Measurements from ENCODE around the gene TAPT1. TPM values are rescaled to one million over a fixed set of nuclear protein-coding genes. Genes with fewer than 3 reads are reported as not detected.

The TAPT1 gene
- total RNA-seq, 2 experiments from 2014 or later, result 28.5 to 31.3 TPM

- H3K27me3 Mint-ChIP-seq, result no peaks in the 10 kb centered on the region
- no peaks in the 10 kb centered on the region for H3K9me3 Mint-ChIP-seq
- H3K4me3 Mint-ChIP-seq, result no peak overlapping the region
- H3K4me1 Mint-ChIP-seq, result no peaks in the 10 kb centered on the region
- H3K36me3 Mint-ChIP-seq, result peaks cover 20% of the 10 kb centered on the region
- H3K27ac Mint-ChIP-seq, result no peak overlapping the region
- DNase-seq, result no peak
Measured at GRCh38 chr4:16187455-16187854, 38.8 kb downstream of the TAPT1 start.

- Mint-ChIP-seq H3K4me1 (no peaks in the 10 kb centered on the region), H3K27ac (no peak overlapping the region), H3K27me3 (no peaks in the 10 kb centered on the region), H3K4me3 (no peak overlapping the region), H3K36me3 (peaks cover 20% of the 10 kb centered on the region), H3K9me3 (no peaks in the 10 kb centered on the region)
- DNase-seq, result no peak
Measured at GRCh38 chr4:16186986-16187385, 39.3 kb downstream of the TAPT1 start.

GRCh38 chr4:16183604-16184003, 42.7 kb downstream of the TAPT1 start:
- Mint-ChIP-seq H3K27ac (no peak overlapping the region), H3K27me3 (no peaks in the 10 kb centered on the region), H3K4me3 (no peak overlapping the region), H3K4me1 (no peaks in the 10 kb centered on the region), H3K36me3 (peaks cover 11% of the 10 kb centered on the region), H3K9me3 (no peaks in the 10 kb centered on the region)
- DNase-seq, result no peak

- no peaks in the 10 kb centered on the region for H3K4me1 Mint-ChIP-seq
- H3K36me3 Mint-ChIP-seq, result no peaks in the 10 kb centered on the region
- no peaks in the 10 kb centered on the region for H3K9me3 Mint-ChIP-seq
- DNase-seq, result no peak
- no peak overlapping the region for H3K4me3 Mint-ChIP-seq
- H3K27ac Mint-ChIP-seq, result no peak overlapping the region
- H3K27me3 Mint-ChIP-seq, result no peaks in the 10 kb centered on the region
Measured at GRCh38 chr4:16176621-16177020, 49.6 kb downstream of the TAPT1 start.

GRCh38 chr4:16171831-16172230, 54.4 kb downstream of the TAPT1 start:
- no peaks in the 10 kb centered on the region for H3K4me1 Mint-ChIP-seq

GRCh38 chr4:16169490-16169889, 56.8 kb downstream of the TAPT1 start:
- H3K36me3 Mint-ChIP-seq, result peaks cover 32% of the 10 kb centered on the region
- no peaks in the 10 kb centered on the region for H3K4me1 Mint-ChIP-seq
- H3K27ac Mint-ChIP-seq, result no peak overlapping the region
- H3K4me3 Mint-ChIP-seq, result no peak overlapping the region
- no peaks in the 10 kb centered on the region for H3K27me3 Mint-ChIP-seq
- no peaks in the 10 kb centered on the region for H3K9me3 Mint-ChIP-seq
- DNase-seq, result no peak

More at GRCh38 chr4:16171831-16172230, 54.4 kb downstream of the TAPT1 start:
- H3K4me3 Mint-ChIP-seq, result no peak overlapping the region
- H3K27me3 Mint-ChIP-seq, result no peaks in the 10 kb centered on the region
- no peak overlapping the region for H3K27ac Mint-ChIP-seq
- no peak for DNase-seq
- H3K36me3 Mint-ChIP-seq, result peaks cover 16% of the 10 kb centered on the region
- H3K9me3 Mint-ChIP-seq, result no peaks in the 10 kb centered on the region

- Mint-ChIP-seq H3K9me3 (no peaks in the 10 kb centered on the region), H3K4me1 (no peaks in the 10 kb centered on the region), H3K4me3 (no peak overlapping the region), H3K27me3 (no peaks in the 10 kb centered on the region), H3K36me3 (peaks cover 32% of the 10 kb centered on the region), H3K27ac (peak overlapping the region; percentile 38)
- DNase-seq, result no peak
Measured at GRCh38 chr4:16168710-16169388, 57.4 kb downstream of the TAPT1 start.

- H3K36me3 Mint-ChIP-seq, result peaks cover 32% of the 10 kb centered on the region
- no peak overlapping the region for H3K27ac Mint-ChIP-seq
- no peak overlapping the region for H3K4me3 Mint-ChIP-seq
- no peak for DNase-seq
- H3K9me3 Mint-ChIP-seq, result no peaks in the 10 kb centered on the region
- no peaks in the 10 kb centered on the region for H3K27me3 Mint-ChIP-seq
- H3K4me1 Mint-ChIP-seq, result no peaks in the 10 kb centered on the region
Measured at GRCh38 chr4:16168144-16168543, 58.1 kb downstream of the TAPT1 start.

- H3K4me1 Mint-ChIP-seq, result peaks cover 3% of the 10 kb centered on the region
- no peak overlapping the region for H3K4me3 Mint-ChIP-seq
- no peaks in the 10 kb centered on the region for H3K27me3 Mint-ChIP-seq
- no peak overlapping the region for H3K27ac Mint-ChIP-seq
- DNase-seq, result no peak
- H3K9me3 Mint-ChIP-seq, result no peaks in the 10 kb centered on the region
- peaks cover 37% of the 10 kb centered on the region for H3K36me3 Mint-ChIP-seq
Measured at GRCh38 chr4:16165931-16166330, 60.3 kb downstream of the TAPT1 start.

GRCh38 chr4:16162891-16163290, 63.4 kb downstream of the TAPT1 start:
- Mint-ChIP-seq H3K27me3 (no peaks in the 10 kb centered on the region), H3K4me3 (no peak overlapping the region), H3K4me1 (peaks cover 3% of the 10 kb centered on the region), H3K9me3 (no peaks in the 10 kb centered on the region), H3K36me3 (peaks cover 23% of the 10 kb centered on the region), H3K27ac (no peak overlapping the region)
- no peak for DNase-seq

- DNase-seq, result no peak
- Mint-ChIP-seq H3K9me3 (no peaks in the 10 kb centered on the region), H3K36me3 (peaks cover 21% of the 10 kb centered on the region), H3K4me3 (no peak overlapping the region), H3K27ac (peak overlapping the region; percentile 64), H3K27me3 (no peaks in the 10 kb centered on the region), H3K4me1 (peaks cover 3% of the 10 kb centered on the region)
Measured at GRCh38 chr4:16161851-16162408, 64.3 kb downstream of the TAPT1 start.

- H3K4me3 Mint-ChIP-seq, result no peak overlapping the region
- H3K4me1 Mint-ChIP-seq, result peaks cover 3% of the 10 kb centered on the region
- peaks cover 10% of the 10 kb centered on the region for H3K36me3 Mint-ChIP-seq
- H3K27ac Mint-ChIP-seq, result no peak overlapping the region
- DNase-seq, result no peak
- H3K27me3 Mint-ChIP-seq, result no peaks in the 10 kb centered on the region
- H3K9me3 Mint-ChIP-seq, result no peaks in the 10 kb centered on the region
Measured at GRCh38 chr4:16160457-16160856, 65.8 kb downstream of the TAPT1 start.

- no peaks in the 10 kb centered on the region for H3K27me3 Mint-ChIP-seq
- no peaks in the 10 kb centered on the region for H3K9me3 Mint-ChIP-seq
- H3K4me1 Mint-ChIP-seq, result peaks cover 3% of the 10 kb centered on the region
- no peak overlapping the region for H3K27ac Mint-ChIP-seq
- H3K4me3 Mint-ChIP-seq, result no peak overlapping the region
- H3K36me3 Mint-ChIP-seq, result peaks cover 5% of the 10 kb centered on the region
- no peak for DNase-seq
Measured at GRCh38 chr4:16159286-16159685, 67.0 kb downstream of the TAPT1 start.

- Mint-ChIP-seq H3K36me3 (peaks cover 5% of the 10 kb centered on the region), H3K4me1 (peaks cover 3% of the 10 kb centered on the region)
Measured at GRCh38 chr4:16158504-16158852, 67.8 kb downstream of the TAPT1 start.

GRCh38 chr4:16157609-16158503, 68.4 kb downstream of the TAPT1 start:
- Mint-ChIP-seq H3K4me1 (peaks cover 3% of the 10 kb centered on the region), H3K4me3 (no peak overlapping the region), H3K36me3 (peaks cover 5% of the 10 kb centered on the region), H3K27ac (no peak overlapping the region), H3K9me3 (no peaks in the 10 kb centered on the region), H3K27me3 (no peaks in the 10 kb centered on the region)
- DNase-seq, result no peak

More at GRCh38 chr4:16158504-16158852, 67.8 kb downstream of the TAPT1 start:
- H3K4me3 Mint-ChIP-seq, result no peak overlapping the region
- H3K27me3 Mint-ChIP-seq, result no peaks in the 10 kb centered on the region
- H3K27ac Mint-ChIP-seq, result no peak overlapping the region
- DNase-seq, result no peak
- no peaks in the 10 kb centered on the region for H3K9me3 Mint-ChIP-seq
